HCT116 (cell line): ENCODE data around the gene SUGP1. TPM values are rescaled to one million over a fixed set of nuclear protein-coding genes. Genes with fewer than 3 reads are reported as not detected.

Source experiments
- ATAC-seq: fragments of 200-7000 bp; cut with Tn5 transposase; 2 replicates; pipeline ENCODE4 v1.9.1; 2020; ENCODE audit warnings: mild to moderate bottlenecking, moderate library complexity
- BruUV-seq: library from RNA; stranded (reverse); fragments of 400-500 nt; replicated peaks from 2 replicates; lab custom pipeline; 2021; lab: Mats Ljungman, UMichigan
- CTCF ChIA-PET: fragments of 300-600 bp; sonication (Branson Sonifier 250); formaldehyde crosslinking; loops from one replicate; lab custom pipeline; 2021; ENCODE audit warnings: antibody characterized with exemption; lab: Charles Lee
- POLR2A ChIA-PET: fragments of 300-600, 350-600 bp; sonication (Branson Sonifier 250); formaldehyde crosslinking; loops from one replicate; lab custom pipeline; 2021; ENCODE audit warnings: antibody characterized with exemption; lab: Charles Lee
- RAD21 ChIA-PET, 2 experiments: fragments of 300-600 bp; sonication (Branson Sonifier 250); formaldehyde crosslinking; loops; one replicate each; lab custom pipeline; 2023; ENCODE audit warnings: low total read pairs in 2 of 2; ENCODE audit not compliant: uncharacterized antibody in 2 of 2, unreplicated experiment in 2 of 2, low non-redundant PET in 1 of 2; lab: Charles Lee
- DNase-seq: peaks from one replicate; pipeline ENCODE4 v3.0.0-alpha.2; 2010; ENCODE audit warnings: low read depth, low spot score
- H2AFZ ChIP-seq: fragments of 200-600 bp; shearing (Covaris generic), sonication (generic); 2 replicates; pipeline ENCODE4 v1.6.1; 2017; ENCODE audit warnings: low read depth, mixed run types, mixed read lengths, antibody characterized with exemption, low read length; ENCODE audit not compliant: poor library complexity, severe bottlenecking
- H3K27ac ChIP-seq: 2 replicates; pipeline ENCODE4 v1.5.1; 2012; ENCODE audit warnings: low read depth, low read length
- H3K27me3 ChIP-seq: fragments of 200-600 bp; sonication (generic); 2 replicates; pipeline ENCODE4 v1.6.1; 2016; ENCODE audit warnings: mixed run types, low read length, mixed read lengths; ENCODE audit not compliant: insufficient read depth
- H3K36me3 ChIP-seq, 2 experiments: fragments of 200-500 bp in 1 of 2; fragments of 200-600 bp in 1 of 2; sonication (Bioruptor generic) in 1 of 2; sonication (generic) in 1 of 2; 2 replicates each; pipeline versions ENCODE4 v1.5.1 to v1.6.1; 2014 to 2016; ENCODE audit warnings: low read length in 2 of 2, inconsistent platforms in 1 of 2, mixed read lengths in 1 of 2, mixed run types in 1 of 2; ENCODE audit not compliant: insufficient read depth in 2 of 2, control insufficient read depth in 1 of 2
- H3K4me1 ChIP-seq, 2 experiments: fragments of 200-600 bp in 1 of 2; sonication (generic) in 1 of 2; 2 replicates each; pipeline versions ENCODE4 v1.5.1 to v1.6.1; 2012 to 2017; ENCODE audit warnings: low read length in 2 of 2, inconsistent platforms in 1 of 2, mild to moderate bottlenecking in 1 of 2, mixed read lengths in 1 of 2, mixed run types in 1 of 2, moderate library complexity in 1 of 2; ENCODE audit not compliant: insufficient read depth in 2 of 2, control insufficient read depth in 1 of 2
- H3K4me2 ChIP-seq: fragments of 200-600 bp; sonication (generic); 2 replicates; pipeline ENCODE4 v1.6.1; 2017; ENCODE audit warnings: mixed run types, low read length, mixed read lengths
- H3K4me3 ChIP-seq, 2 experiments: fragments of 200-600 bp in 1 of 2; sonication (generic) in 1 of 2; replicated peaks in 1 of 2; 2 replicates each; pipeline ENCODE4 v1.5.1; 2011 to 2016; ENCODE audit warnings: low read length in 2 of 2, control low read depth in 1 of 2, low read depth in 1 of 2, mild to moderate bottlenecking in 1 of 2, mixed read lengths in 1 of 2, mixed run types in 1 of 2
- H3K79me2 ChIP-seq: fragments of 200-600 bp; sonication (generic); 2 replicates; pipeline ENCODE4 v1.6.1; 2017; ENCODE audit warnings: mild to moderate bottlenecking, mixed run types, low read length, moderate library complexity, mixed read lengths; ENCODE audit not compliant: insufficient read depth
- H3K9ac ChIP-seq: fragments of 200-600 bp; sonication (generic); 2 replicates; pipeline ENCODE4 v1.6.1; 2016; ENCODE audit warnings: low read length, mixed read lengths
- H3K9me2 ChIP-seq: fragments of 200-600 bp; sonication (generic), shearing (Covaris generic); 2 replicates; pipeline ENCODE4 v1.6.1; 2017; ENCODE audit warnings: mixed run types, mild to moderate bottlenecking, moderate library complexity; ENCODE audit not compliant: insufficient read depth
- H3K9me3 ChIP-seq, 2 experiments: fragments of 200-500 bp in 1 of 2; fragments of 200-600 bp in 1 of 2; sonication (Bioruptor generic) in 1 of 2; sonication (generic) in 1 of 2; 2 replicates each; pipeline ENCODE4 v1.6.1; 2014 to 2017; ENCODE audit warnings: low read length in 2 of 2, mixed read lengths in 2 of 2, inconsistent platforms in 1 of 2, low read depth in 1 of 2, mild to moderate bottlenecking in 1 of 2, mixed run types in 1 of 2, moderate library complexity in 1 of 2; ENCODE audit not compliant: control insufficient read depth in 1 of 2, insufficient read depth in 1 of 2
- H4K20me1 ChIP-seq: fragments of 200-600 bp; sonication (generic), shearing (Covaris generic); 2 replicates; pipeline ENCODE4 v1.6.1; 2017; ENCODE audit warnings: mixed run types, mild to moderate bottlenecking, moderate library complexity; ENCODE audit not compliant: insufficient read depth
- CEBPB ChIP-seq: IDR thresholded peaks from 2 replicates; pipeline ENCODE4 v1.6.1; 2012; ENCODE audit warnings: low read depth
- EGR1 ChIP-seq: IDR thresholded peaks from 2 replicates; pipeline ENCODE4 v1.6.1; 2012; ENCODE audit warnings: low read depth
- EZH2 ChIP-seq: fragments of 200-600 bp; sonication (generic); IDR thresholded peaks from 2 replicates; pipeline ENCODE4 v1.6.1; 2017; ENCODE audit warnings: antibody characterized with exemption, mixed run types
- FOSL1 ChIP-seq: IDR thresholded peaks from 2 replicates; pipeline ENCODE4 v1.6.1; 2012; ENCODE audit warnings: low read depth
- JUND ChIP-seq: IDR thresholded peaks from 2 replicates; pipeline ENCODE4 v1.6.1; 2012
- SIN3A ChIP-seq: IDR thresholded peaks from 2 replicates; pipeline ENCODE4 v1.6.1; 2012; ENCODE audit warnings: low read depth
- SRF ChIP-seq: IDR thresholded peaks from 2 replicates; pipeline ENCODE4 v1.6.1; 2012; ENCODE audit warnings: low read depth
- ZNF274 ChIP-seq: fragments of 200-500 bp; sonication (Bioruptor generic); IDR thresholded peaks from 2 replicates; pipeline ENCODE4 v1.6.1; 2014; ENCODE audit warnings: mild to moderate bottlenecking, low read depth, low read length, inconsistent platforms
- intact Hi-C: fragments of 100-400 bp; cut with micrococcal nuclease; formaldehyde crosslinking; loops from 2 replicates; pipeline ENCODE4 v1.10.0; 2022
- total RNA-seq: library from RNA; stranded (reverse); gene quantifications from one replicate; pipeline ENCODE4 v1.2.1, GENCODE V29; 2021; ENCODE audit not compliant: unreplicated experiment
- TF ChIP-seq, protein P1 (sequence below): IDR thresholded peaks from 2 replicates; pipeline ENCODE4 v1.6.1; 2012; ENCODE audit warnings: low read depth
- TF ChIP-seq, protein P2 (sequence below): IDR thresholded peaks from 2 replicates; pipeline ENCODE4 v1.6.1; 2011; ENCODE audit warnings: mild to moderate bottlenecking, low read length, moderate library complexity; ENCODE audit not compliant: insufficient replicate concordance; ENCODE audit errors: extremely low read depth
- TF ChIP-seq, protein P3 (sequence below), 3 experiments: fragments of 200-600 bp in 1 of 3; sonication (generic) in 1 of 3; IDR thresholded peaks in 2 of 3; conservative IDR thresholded peaks in 1 of 3; 2 replicates each; pipeline ENCODE4 v1.5.1; 2012 to 2017; ENCODE audit warnings: low read depth in 2 of 3, low read length in 2 of 3, antibody characterized with exemption in 1 of 3, borderline replicate concordance in 1 of 3, control low read depth in 1 of 3, mild to moderate bottlenecking in 1 of 3, mixed read lengths in 1 of 3, mixed run types in 1 of 3, moderate library complexity in 1 of 3; ENCODE audit not compliant: insufficient read depth in 1 of 3

SUGP1 gene
- total RNA-seq, 1 experiment from 2014 or later = 47.6 TPM

DNA sequence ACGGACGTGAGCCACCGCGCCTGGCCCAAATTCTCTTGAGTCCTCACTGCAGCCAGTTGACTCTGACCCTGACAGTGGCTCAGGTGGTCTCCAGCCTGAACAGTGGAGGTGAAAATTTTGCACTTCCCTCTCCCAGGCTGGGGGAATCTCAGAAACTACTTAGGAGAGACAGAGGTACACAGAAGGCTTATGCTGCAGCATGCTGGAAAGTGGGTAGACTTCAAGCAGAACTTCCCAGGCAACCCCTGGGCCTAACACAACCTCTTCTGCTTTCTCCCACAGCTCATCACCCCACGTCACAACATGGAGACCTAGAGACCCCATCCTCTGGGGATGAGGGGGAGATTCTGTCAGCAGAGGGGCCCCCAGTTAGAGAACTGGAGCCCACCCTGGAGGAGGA lies 94.1 kb downstream of the SUGP1 start:
- Histone ChIP-seq H3K9me3 (peaks cover 0 to 3% of the 10 kb centered on the region in 2 experiments; a peak in 1 of 4 replicates), H3K9me2 (no peaks in the 10 kb centered on the region), H3K9ac (no peak overlapping the region), H3K36me3 (no peaks in the 10 kb centered on the region), H3K4me1 (peaks cover 9 to 14% of the 10 kb centered on the region in 2 experiments), H3K27ac (no peak overlapping the region), H3K79me2 (no peaks in the 10 kb centered on the region), H2AFZ (no peak overlapping the region), H4K20me1 (no peaks in the 10 kb centered on the region), H3K4me3 (no peak overlapping the region), H3K4me2 (no peak overlapping the region), H3K27me3 (peaks cover 6% of the 10 kb centered on the region; the same call in 1 of the 2 replicates)
- intact Hi-C loops = no loop called here
- ChIA-PET POLR2A (no interaction called here), RAD21 (no interaction called here), CTCF (interaction anchor here (1.4 kb wide), 1 partner anchor 11 kb away, joined by 3 read pairs; no protein-coding TSS in a partner anchor)
- no TSS peak for BruUV-seq
- DNase-seq = no peak
- TF ChIP-seq JUND (no peak), FOSL1 (no peak), SRF (no peak), EGR1 (no peak), CEBPB (no peak), EZH2 (no peak), ZNF274 (no peak), SIN3A (no peak)
- TF ChIP-seq, protein P1, sequence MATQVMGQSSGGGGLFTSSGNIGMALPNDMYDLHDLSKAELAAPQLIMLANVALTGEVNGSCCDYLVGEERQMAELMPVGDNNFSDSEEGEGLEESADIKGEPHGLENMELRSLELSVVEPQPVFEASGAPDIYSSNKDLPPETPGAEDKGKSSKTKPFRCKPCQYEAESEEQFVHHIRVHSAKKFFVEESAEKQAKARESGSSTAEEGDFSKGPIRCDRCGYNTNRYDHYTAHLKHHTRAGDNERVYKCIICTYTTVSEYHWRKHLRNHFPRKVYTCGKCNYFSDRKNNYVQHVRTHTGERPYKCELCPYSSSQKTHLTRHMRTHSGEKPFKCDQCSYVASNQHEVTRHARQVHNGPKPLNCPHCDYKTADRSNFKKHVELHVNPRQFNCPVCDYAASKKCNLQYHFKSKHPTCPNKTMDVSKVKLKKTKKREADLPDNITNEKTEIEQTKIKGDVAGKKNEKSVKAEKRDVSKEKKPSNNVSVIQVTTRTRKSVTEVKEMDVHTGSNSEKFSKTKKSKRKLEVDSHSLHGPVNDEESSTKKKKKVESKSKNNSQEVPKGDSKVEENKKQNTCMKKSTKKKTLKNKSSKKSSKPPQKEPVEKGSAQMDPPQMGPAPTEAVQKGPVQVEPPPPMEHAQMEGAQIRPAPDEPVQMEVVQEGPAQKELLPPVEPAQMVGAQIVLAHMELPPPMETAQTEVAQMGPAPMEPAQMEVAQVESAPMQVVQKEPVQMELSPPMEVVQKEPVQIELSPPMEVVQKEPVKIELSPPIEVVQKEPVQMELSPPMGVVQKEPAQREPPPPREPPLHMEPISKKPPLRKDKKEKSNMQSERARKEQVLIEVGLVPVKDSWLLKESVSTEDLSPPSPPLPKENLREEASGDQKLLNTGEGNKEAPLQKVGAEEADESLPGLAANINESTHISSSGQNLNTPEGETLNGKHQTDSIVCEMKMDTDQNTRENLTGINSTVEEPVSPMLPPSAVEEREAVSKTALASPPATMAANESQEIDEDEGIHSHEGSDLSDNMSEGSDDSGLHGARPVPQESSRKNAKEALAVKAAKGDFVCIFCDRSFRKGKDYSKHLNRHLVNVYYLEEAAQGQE = no peak
- TF ChIP-seq, protein P2, sequence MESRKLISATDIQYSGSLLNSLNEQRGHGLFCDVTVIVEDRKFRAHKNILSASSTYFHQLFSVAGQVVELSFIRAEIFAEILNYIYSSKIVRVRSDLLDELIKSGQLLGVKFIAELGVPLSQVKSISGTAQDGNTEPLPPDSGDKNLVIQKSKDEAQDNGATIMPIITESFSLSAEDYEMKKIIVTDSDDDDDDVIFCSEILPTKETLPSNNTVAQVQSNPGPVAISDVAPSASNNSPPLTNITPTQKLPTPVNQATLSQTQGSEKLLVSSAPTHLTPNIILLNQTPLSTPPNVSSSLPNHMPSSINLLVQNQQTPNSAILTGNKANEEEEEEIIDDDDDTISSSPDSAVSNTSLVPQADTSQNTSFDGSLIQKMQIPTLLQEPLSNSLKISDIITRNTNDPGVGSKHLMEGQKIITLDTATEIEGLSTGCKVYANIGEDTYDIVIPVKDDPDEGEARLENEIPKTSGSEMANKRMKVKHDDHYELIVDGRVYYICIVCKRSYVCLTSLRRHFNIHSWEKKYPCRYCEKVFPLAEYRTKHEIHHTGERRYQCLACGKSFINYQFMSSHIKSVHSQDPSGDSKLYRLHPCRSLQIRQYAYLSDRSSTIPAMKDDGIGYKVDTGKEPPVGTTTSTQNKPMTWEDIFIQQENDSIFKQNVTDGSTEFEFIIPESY = no peak
- TF ChIP-seq, protein P3, sequence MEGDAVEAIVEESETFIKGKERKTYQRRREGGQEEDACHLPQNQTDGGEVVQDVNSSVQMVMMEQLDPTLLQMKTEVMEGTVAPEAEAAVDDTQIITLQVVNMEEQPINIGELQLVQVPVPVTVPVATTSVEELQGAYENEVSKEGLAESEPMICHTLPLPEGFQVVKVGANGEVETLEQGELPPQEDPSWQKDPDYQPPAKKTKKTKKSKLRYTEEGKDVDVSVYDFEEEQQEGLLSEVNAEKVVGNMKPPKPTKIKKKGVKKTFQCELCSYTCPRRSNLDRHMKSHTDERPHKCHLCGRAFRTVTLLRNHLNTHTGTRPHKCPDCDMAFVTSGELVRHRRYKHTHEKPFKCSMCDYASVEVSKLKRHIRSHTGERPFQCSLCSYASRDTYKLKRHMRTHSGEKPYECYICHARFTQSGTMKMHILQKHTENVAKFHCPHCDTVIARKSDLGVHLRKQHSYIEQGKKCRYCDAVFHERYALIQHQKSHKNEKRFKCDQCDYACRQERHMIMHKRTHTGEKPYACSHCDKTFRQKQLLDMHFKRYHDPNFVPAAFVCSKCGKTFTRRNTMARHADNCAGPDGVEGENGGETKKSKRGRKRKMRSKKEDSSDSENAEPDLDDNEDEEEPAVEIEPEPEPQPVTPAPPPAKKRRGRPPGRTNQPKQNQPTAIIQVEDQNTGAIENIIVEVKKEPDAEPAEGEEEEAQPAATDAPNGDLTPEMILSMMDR (IDR thresholded peaks at IDR 0.05 in 2 of 3, conservative IDR thresholded peaks at IDR 0.05 in 1 of 3; ENCODE audit: borderline replicate concordance in 1 of 3, insufficient read depth in 1 of 3, low read depth in 2 of 3, low read length in 2 of 3) = no peak
- ATAC-seq = no peak
